Naive thymus-derived CD8-positive, alpha-beta T cell (primary cell): Measurements from ENCODE around the gene MACF1. TPM values are rescaled to one million over a fixed set of nuclear protein-coding genes. Genes with fewer than 3 reads are reported as not detected.

Experiments used
- ATAC-seq, 2 donors: fragments of 150-1000 bp; cut with Tn5 transposase in 1 of 2; sonication (Bioruptor Pico), chemical (Tn5 transposase) in 1 of 2; 1 replicate in 1 of 2; 2 replicates in 1 of 2; pipeline ENCODE4 v1.10.0; 2021; ENCODE audit warnings: mild to moderate bottlenecking in 2 of 2, moderate library complexity in 2 of 2
- POLR2A ChIA-PET: fragments of 350-600 bp; sonication (Branson Sonifier 250); formaldehyde crosslinking; loops from one replicate; lab custom pipeline; 2021; ENCODE audit warnings: antibody characterized with exemption; lab: Charles Lee
- DNase-seq, 10 donors: peaks; one replicate each; pipeline versions ENCODE4 v3.0.0 to v3.0.0-alpha.2; 2020 to 2022
- H3K27ac Mint-ChIP-seq, 10 donors: one replicate each; pipeline ENCODE4 v1.8.0; 2020 to 2022; ENCODE audit warnings: mild to moderate bottlenecking in 10 of 10, mixed read lengths in 10 of 10, moderate library complexity in 4 of 10, inconsistent platforms in 1 of 10
- H3K27me3 Mint-ChIP-seq, 5 donors: one replicate each; pipeline ENCODE4 v1.8.0; 2021 to 2022; ENCODE audit warnings: mixed read lengths in 5 of 5
- H3K36me3 Mint-ChIP-seq, 3 donors: one replicate each; pipeline ENCODE4 v1.8.0; 2020 to 2022; ENCODE audit warnings: mixed read lengths in 3 of 3, mild to moderate bottlenecking in 2 of 3, inconsistent platforms in 1 of 3
- H3K4me1 Mint-ChIP-seq, 4 donors: one replicate each; pipeline ENCODE4 v1.8.0; 2021 to 2022; ENCODE audit warnings: mixed read lengths in 4 of 4
- H3K4me3 Mint-ChIP-seq, 10 donors: one replicate each; pipeline ENCODE4 v1.8.0; 2020 to 2022; ENCODE audit warnings: mild to moderate bottlenecking in 10 of 10, mixed read lengths in 10 of 10, moderate library complexity in 6 of 10, inconsistent platforms in 1 of 10
- H3K9me3 Mint-ChIP-seq, 9 donors: one replicate each; pipeline ENCODE4 v1.8.0; 2020 to 2022; ENCODE audit warnings: mixed read lengths in 9 of 9, mild to moderate bottlenecking in 3 of 9, inconsistent platforms in 1 of 9, moderate library complexity in 1 of 9
- polyA plus RNA-seq, 3 donors: library from polyadenylated mRNA; unstranded; fragments of 300-500 nt; fragmentation: Illumina TruSeq; gene quantifications; one replicate each; pipeline ENCODE4 v1.2.3, GENCODE V29; 2021
- total RNA-seq, 8 experiments: library from RNA in 2 of 8; stranded (reverse) in 2 of 8; gene quantifications; one replicate each; pipeline ENCODE4 v1.2.3 and lab custom pipeline; 2021 to 2026

MACF1 gene
- total and polyA plus RNA-seq, 5 experiments from 2014 or later = 13.4 to 222 (median 60.8) TPM

DNA sequence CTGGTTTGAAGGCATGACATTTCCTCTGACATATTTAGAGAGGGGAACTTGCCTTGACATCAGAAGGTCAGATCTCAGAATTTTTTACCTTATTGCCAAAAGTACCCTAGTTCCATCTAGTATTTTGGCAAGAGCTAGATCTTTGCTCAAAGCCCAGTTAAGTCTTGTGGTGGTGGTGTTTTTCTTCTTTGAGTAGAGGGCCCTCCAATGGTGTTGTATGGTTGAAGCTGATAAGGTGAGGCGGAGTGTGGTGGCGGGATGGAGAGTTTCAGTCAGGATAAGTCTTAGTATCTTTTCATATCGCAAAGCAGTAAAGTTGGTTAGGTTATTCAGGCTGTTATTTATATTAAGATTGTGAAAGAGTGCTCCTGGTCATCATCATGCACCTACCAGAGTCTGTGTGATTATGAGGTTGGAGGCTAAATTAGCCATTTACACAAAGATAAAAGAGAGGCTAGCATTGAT is 20.1 kb upstream of the MACF1 start:
- Mint-ChIP-seq H3K9me3 (no peaks in the 10 kb centered on the region), H3K27me3 (no peaks in the 10 kb centered on the region), H3K4me1 (peaks cover 13 to 45% (median 31%) of the 10 kb centered on the region in 4 donors), H3K27ac (peak overlapping the region; percentile 90 to 100 (median 96)), H3K36me3 (no peaks in the 10 kb centered on the region), H3K4me3 (peak overlapping the region in 9 of 10 donors; percentile 9 to 71 (median 45))
- POLR2A ChIA-PET = interaction anchor here (0.9 to 1.9 kb wide), 4 partner anchors 8 to 74 kb away, joined by 3 to 11 read pairs (median 4); no protein-coding TSS in a partner anchor
- no peak for ATAC-seq
- DNase-seq = no peak

DNA sequence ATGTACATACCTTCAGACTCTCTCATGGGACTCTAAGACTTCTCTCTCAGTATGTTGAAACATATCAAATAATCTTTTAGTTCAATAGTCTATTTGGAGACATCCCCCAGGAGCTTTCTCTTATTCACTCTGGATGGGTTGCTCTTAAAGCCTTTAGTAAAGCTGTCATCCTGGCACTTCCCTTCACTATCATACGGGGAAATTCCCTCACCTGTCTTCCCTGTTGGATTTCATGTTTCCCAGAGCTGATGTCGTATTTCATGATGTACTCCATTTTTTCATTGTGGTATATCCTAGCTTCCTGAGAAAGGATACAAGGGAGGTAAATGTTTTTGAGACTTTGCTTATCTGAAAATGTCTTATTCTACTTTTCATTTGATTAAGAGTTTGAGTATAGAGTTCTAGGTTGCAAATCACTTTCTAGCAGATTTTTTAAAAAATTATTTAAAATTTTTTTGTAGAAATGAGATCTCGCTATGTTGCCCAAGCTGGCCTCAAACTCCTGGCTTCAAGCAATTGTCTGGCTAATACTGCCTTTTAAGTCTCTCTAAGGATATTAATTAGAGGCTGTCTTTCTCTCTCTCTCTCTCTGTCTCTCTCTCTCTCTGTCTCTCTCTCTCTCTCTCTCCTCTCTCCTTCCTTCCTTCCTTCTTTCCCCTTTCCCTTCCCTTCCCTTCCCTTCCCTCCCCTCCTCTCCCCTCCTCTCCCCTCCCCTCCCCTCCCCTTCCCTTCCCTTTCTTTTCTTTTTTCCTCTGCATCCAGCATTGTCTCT is 17.0 kb upstream of the MACF1 start:
- Mint-ChIP-seq H3K4me3 (no peak overlapping the region), H3K36me3 (no peaks in the 10 kb centered on the region)

DNA sequence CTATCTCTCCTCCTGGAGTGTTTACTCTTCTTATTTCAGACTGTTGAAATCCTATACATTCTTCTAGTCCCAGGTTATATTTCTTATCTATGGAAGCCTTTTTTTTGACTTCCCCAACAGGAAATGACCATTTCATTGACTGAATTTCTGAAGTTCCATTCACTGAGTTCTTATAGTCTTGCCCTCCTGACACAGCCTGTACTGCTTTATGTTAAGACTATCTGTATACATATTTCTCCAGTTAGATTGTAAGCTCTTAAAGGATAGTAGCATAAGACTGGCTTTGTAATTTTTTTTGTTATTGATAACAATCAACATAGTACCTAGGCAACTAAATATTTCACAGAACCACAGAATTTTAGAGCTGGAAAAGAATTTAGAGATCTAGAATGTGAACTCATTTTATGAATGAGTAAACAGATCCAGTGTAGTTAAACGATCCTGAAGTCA is 14.9 kb upstream of the MACF1 start:
- Mint-ChIP-seq H3K27me3 (no peaks in the 10 kb centered on the region), H3K27ac (peak overlapping the region in 8 of 10 donors; percentile 0 to 77 (median 30)), H3K4me1 (peaks cover 15 to 73% (median 50%) of the 10 kb centered on the region in 4 donors), H3K36me3 (no peaks in the 10 kb centered on the region), H3K9me3 (no peaks in the 10 kb centered on the region), H3K4me3 (no peak overlapping the region)
- ATAC-seq (no peak), DNase-seq (no peak)
- POLR2A ChIA-PET = interaction anchor here (0.6 kb wide), 1 partner anchor 14 kb away, joined by 3 read pairs; no protein-coding TSS in a partner anchor

More for the DNA sequence above, 17.0 kb upstream of the MACF1 start:
- H3K27me3 Mint-ChIP-seq = no peaks in the 10 kb centered on the region
- no peaks in the 10 kb centered on the region for H3K9me3 Mint-ChIP-seq
- DNase-seq (no peak), ATAC-seq (no peak)
- POLR2A ChIA-PET = interaction anchor here (1.4 kb wide), 1 partner anchor 11 kb away, joined by 3 read pairs; no protein-coding TSS in a partner anchor
- peak overlapping the region in 4 of 10 donors; percentile 58 to 100 (median 96) for H3K27ac Mint-ChIP-seq
- peaks cover 20 to 69% (median 47%) of the 10 kb centered on the region in 4 donors for H3K4me1 Mint-ChIP-seq

DNA sequence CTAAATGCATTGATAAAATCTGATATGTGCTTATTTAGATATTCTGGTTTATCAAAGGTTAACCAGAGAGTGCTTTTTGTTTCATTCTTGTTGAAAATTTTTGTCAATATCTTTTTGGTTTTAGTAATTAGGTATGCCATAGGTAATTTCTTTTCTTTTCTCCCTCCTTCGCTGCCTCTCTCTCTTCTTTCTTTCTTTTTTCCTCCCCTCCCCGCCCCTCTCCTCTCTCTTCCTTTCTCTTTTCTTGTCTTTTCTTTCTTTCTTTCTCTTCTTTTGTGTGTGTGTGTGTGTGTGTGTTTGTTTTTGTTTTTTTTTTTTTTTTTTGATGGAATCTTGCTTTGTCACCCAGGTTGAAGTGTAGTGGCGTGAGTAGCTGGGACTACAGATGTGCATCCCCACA is 14.4 kb upstream of the MACF1 start:
- Mint-ChIP-seq H3K27ac (peak overlapping the region in 3 of 10 donors; percentile 49 to 91 (median 77)), H3K27me3 (no peaks in the 10 kb centered on the region), H3K36me3 (no peaks in the 10 kb centered on the region), H3K4me1 (peaks cover 19 to 73% (median 51%) of the 10 kb centered on the region in 4 donors), H3K9me3 (no peaks in the 10 kb centered on the region), H3K4me3 (no peak overlapping the region)
- ATAC-seq (no peak), DNase-seq (no peak)
- POLR2A ChIA-PET = interaction anchor here (0.6 kb wide), 1 partner anchor 14 kb away, joined by 3 read pairs; no protein-coding TSS in a partner anchor

DNA sequence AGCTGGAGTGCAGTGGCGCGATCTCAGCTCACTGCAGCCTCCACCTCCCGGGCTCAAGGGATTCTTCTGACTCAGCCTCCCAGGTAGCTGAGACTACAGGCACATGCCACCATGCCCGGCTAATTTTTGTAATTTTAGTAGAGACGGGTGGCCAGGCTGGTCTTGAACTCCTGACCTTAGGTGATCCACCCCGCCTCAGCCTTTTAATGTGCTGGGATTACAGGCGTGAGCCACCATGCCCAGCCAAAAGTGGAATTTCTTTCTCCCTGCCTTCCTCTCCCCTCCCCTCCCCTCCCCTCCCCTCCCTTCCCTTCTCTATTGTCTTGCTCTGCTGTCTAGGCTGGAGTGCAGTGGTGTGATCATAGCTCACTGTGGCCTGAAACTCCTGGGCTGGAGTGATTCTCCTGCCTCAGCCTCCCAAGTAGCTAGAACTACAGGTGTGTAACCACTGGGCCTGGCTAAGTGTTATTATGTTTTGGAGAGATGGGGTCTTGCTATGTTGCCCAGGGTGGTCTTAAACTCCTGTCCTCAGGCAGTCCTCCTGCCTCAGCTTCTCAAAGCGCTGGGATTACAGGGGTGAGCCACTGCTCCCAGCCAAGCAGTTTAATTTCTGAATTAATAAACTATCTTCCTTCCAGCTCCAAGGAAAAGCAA is 10.0 kb upstream of the MACF1 start:
- H3K4me3 Mint-ChIP-seq = peak overlapping the region in 8 of 10 donors; percentile 33 to 83 (median 64)
- peaks cover 30 to 84% (median 73%) of the 10 kb centered on the region in 4 donors for H3K4me1 Mint-ChIP-seq
- ATAC-seq = no peak
- H3K36me3 Mint-ChIP-seq = no peaks in the 10 kb centered on the region
- POLR2A ChIA-PET = interaction anchor here (0.7 to 5.3 kb wide), 5 partner anchors 11 to 74 kb away, joined by 3 to 58 read pairs (median 35); partner anchors contain the start of gene MACF1
- H3K9me3 Mint-ChIP-seq = no peaks in the 10 kb centered on the region
- H3K27ac Mint-ChIP-seq = peak overlapping the region; percentile 85 to 98 (median 94)
- no peaks in the 10 kb centered on the region for H3K27me3 Mint-ChIP-seq
- no peak for DNase-seq

DNA sequence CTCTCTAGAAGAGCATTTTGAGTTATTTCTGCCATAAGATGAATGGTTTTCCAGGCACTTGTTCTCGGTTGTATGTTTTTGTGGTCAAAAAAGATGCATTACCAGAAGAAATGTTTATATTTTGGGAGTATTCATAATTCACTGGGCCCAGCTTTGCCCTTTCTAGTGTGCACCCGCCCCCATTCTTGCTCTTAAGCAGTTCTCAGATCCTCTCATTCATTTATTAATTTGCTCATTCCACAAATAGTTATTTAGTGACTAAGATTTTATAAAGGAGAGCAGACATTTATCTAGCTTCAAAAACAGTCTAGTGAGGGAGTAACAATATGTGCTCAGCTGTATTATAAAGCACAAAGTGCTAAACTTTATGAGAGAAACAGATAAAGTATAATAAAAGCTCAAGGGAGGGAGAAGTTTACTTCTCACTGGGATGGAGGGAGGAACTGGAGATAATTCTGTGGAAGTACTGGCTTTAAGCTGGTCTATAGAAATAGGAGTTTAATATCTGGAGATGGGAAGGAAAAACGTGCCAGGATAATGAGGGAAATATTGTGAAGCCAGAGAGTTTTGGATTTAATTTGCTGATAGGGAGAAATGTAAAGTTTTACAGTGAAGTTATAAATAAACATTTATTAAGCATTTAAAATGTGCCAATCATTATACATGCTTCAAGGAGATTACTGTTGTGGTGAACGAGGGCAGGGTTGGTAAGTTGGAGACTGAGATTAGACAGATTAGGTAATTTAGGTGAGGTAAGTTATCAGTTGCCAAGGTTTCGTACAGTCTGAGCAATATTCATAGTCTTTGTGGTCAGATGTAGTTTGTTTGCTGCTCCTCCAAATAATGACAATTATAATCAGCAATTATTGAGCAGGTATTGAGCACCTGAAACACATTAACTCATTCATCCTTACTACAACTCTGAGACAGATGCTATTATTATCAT is 9.1 kb upstream of the MACF1 start:
- Mint-ChIP-seq H3K4me3 (peak overlapping the region; percentile 4 to 83 (median 68)), H3K27me3 (no peaks in the 10 kb centered on the region), H3K4me1 (peaks cover 35 to 87% (median 78%) of the 10 kb centered on the region in 4 donors), H3K36me3 (no peaks in the 10 kb centered on the region), H3K9me3 (no peaks in the 10 kb centered on the region), H3K27ac (peak overlapping the region; percentile 85 to 98 (median 94))
- ATAC-seq (peak; percentile 22 to 26), DNase-seq (peak in 3 of 10 donors; percentile 36 to 47 (median 40))
- POLR2A ChIA-PET = interaction anchor here (0.5 to 5.3 kb wide), 5 partner anchors 10 to 62 kb away, joined by 3 to 58 read pairs (median 3); partner anchors contain the start of gene MACF1

DNA sequence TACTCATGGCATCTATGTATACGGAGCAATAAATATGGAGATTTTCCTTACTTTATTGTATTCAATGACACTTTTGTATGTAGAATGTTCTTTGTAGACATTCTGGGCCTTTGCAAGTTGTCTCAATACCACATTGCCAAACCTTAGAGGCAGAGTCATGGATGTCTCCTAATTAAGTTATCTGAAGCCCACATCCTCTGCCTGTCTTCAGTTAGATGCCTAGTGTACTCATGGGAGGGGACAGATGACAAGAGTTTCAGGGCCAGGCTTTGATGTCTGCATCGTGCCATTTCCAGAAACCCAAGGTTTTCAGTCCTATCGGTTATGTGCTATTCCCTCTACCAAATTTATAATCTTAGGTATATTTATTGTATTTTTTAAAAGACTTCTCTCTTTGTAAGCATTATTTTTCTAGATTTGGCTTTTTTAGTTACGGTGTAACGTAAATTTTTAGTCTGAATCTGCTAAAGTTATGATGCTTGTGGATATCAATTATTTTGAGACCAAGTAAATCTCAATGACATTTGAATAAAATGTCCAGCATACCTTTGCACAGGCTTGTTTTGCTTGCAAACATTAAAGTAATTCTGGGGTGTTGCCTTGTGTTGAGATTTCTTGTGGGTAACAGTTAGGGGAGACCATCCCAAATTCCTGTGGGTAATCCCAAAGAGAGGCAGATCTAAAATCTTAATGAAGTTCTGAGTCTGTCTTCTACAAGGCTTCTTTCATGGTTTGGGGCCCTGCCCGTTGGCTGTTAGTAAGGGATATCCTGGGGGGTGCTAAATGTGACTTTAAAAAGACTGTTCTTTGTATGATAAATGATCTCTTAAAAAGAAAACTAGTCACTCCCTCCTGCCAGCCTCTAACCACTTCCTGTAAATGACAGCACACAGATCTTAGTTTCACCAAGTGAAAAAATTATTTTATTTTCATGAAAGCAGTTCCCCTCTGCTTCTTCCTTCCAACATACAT is 8.0 kb upstream of the MACF1 start:
- ATAC-seq (peak; percentile 65 to 90), DNase-seq (peak; percentile 24 to 88 (median 68))
- Mint-ChIP-seq H3K4me3 (peak overlapping the region; percentile 59 to 83 (median 74)), H3K27me3 (no peaks in the 10 kb centered on the region), H3K4me1 (peaks cover 38 to 85% (median 84%) of the 10 kb centered on the region in 4 donors), H3K36me3 (no peaks in the 10 kb centered on the region), H3K9me3 (no peaks in the 10 kb centered on the region), H3K27ac (peak overlapping the region; percentile 85 to 98 (median 94))
- POLR2A ChIA-PET = interaction anchor here (0.8 to 2.4 kb wide), 7 partner anchors 9 to 101 kb away, joined by 3 to 17 read pairs (median 3); no protein-coding TSS in a partner anchor

DNA sequence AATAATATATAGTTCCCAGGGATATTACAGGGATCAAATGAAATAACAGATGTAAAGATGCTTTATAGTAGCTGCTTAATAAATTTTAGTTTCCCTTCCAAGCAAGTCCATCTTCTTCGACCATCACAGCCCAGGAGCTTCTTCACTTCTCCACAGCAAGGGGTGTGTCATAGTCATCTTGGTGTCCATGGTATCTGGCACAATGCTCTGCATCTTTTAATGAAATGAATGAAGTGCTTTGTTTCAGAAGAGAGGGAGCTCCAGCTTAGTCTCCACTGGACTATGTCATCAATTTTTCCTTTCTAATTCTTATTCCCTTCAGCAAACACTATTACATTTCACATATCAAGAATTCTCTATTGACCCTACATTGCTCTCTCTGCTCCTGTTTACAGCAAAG is 4.9 kb upstream of the MACF1 start:
- ATAC-seq = no peak
- Mint-ChIP-seq H3K4me3 (peak overlapping the region in 1 of 10 donors; percentile 5), H3K4me1 (peaks cover 44 to 74% (median 71%) of the 10 kb centered on the region in 4 donors), H3K27ac (peak overlapping the region; percentile 35 to 98 (median 76)), H3K9me3 (no peaks in the 10 kb centered on the region), H3K36me3 (no peaks in the 10 kb centered on the region), H3K27me3 (no peaks in the 10 kb centered on the region)
- no peak for DNase-seq
- POLR2A ChIA-PET = interaction anchor here (1.1 to 1.3 kb wide), 3 partner anchors 8 to 59 kb away, joined by 3 to 5 read pairs (median 3); no protein-coding TSS in a partner anchor

DNA sequence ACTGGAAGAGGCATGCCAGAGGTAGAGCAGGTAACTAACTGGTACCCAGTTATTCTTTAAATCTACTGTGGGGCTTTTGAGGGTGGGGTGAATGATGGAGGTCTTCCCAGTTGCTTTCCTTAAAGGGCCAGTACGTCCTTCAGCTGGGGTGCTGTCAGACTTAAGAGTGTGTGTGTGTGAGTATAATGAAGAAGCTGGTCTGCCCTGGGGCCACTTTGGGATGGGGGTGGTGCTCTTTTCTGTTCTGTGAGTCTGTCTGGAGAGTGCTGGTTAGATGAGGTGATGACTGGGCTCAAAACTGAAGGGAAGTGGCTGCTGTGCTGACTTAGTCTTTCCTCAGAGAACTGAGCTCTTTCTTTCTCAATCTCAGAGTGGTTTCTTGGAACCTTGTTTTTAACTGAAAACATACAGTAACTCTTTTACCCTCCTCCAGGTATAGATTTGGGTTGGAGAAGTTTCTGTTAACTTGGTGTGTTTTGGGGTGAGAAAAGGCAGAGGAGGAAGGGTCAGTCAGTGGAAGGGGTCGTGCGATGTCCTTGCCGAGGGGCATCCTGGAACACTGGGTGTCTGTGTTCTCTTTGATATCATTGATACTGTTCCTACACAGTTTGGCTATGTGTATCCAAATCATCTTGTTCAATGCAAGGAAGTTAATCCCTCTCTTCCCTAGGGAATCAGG is 746 bp downstream of the MACF1 start:
- H3K27ac Mint-ChIP-seq = peak overlapping the region; percentile 63 to 99 (median 92)
- peaks cover 0 to 3% (median 0%) of the 10 kb centered on the region in 3 donors for H3K36me3 Mint-ChIP-seq
- peaks cover 0 to under 1% (median 0%) of the 10 kb centered on the region in 9 donors for H3K9me3 Mint-ChIP-seq
- H3K4me1 Mint-ChIP-seq = peaks cover 35 to 62% (median 56%) of the 10 kb centered on the region in 4 donors
- POLR2A ChIA-PET = interaction anchor here (0.7 to 3.8 kb wide), 7 partner anchors 8 to 48 kb away, joined by 3 to 42 read pairs (median 9); no protein-coding TSS in a partner anchor
- peak; percentile 72 to 83 for ATAC-seq
- peak in 3 of 10 donors; percentile 37 to 39 (median 38) for DNase-seq
- H3K4me3 Mint-ChIP-seq = peak overlapping the region; percentile 82 to 97 (median 92)
- H3K27me3 Mint-ChIP-seq = no peaks in the 10 kb centered on the region
